IMR-90 (cell line): ENCODE measurements around the gene MUCL3. TPM values are rescaled to one million over a fixed set of nuclear protein-coding genes. Genes with fewer than 3 reads are reported as not detected.

Experiments used
- ATAC-seq: fragments of 200-7000 bp; cut with Tn5 transposase; 2 replicates; pipeline ENCODE4 v1.9.1; 2020; ENCODE audit warnings: low read depth, mild to moderate bottlenecking, moderate library complexity
- BruUV-seq: library from RNA; stranded (reverse); fragments of 400-500 nt; replicated peaks from 2 replicates; lab custom pipeline; 2021; lab: Mats Ljungman, UMichigan
- CTCF ChIA-PET: fragments of 300-600 bp; formaldehyde crosslinking; extraction: SDS; loops from one replicate; lab custom pipeline; 2021; ENCODE audit warnings: antibody characterized with exemption; lab: Yijun Ruan, JAX
- POLR2A ChIA-PET: fragments of 300-600 bp; sonication (Branson Sonifier 250); formaldehyde crosslinking; loops from one replicate; lab custom pipeline; 2022; ENCODE audit warnings: antibody characterized with exemption; ENCODE audit not compliant: unreplicated experiment; lab: Charles Lee
- DNase-seq: peaks from one replicate; pipeline ENCODE4 v3.0.0; 2013
- H2AFZ ChIP-seq: replicated peaks from 2 replicates; pipeline ENCODE3; 2013; ENCODE audit warnings: low read length, mild to moderate bottlenecking; ENCODE audit not compliant: poor library complexity
- H2AK5ac ChIP-seq: 2 replicates; pipeline ENCODE4 v1.6.1; 2013; ENCODE audit warnings: low read depth, low read length, inconsistent platforms
- H2AK9ac ChIP-seq: replicated peaks from 2 replicates; pipeline ENCODE3; 2013; ENCODE audit warnings: mild to moderate bottlenecking, low read depth, low read length, moderate library complexity; ENCODE audit not compliant: poor library complexity
- H2BK120ac ChIP-seq: 2 replicates; pipeline ENCODE4 v1.6.1; 2013; ENCODE audit warnings: low read depth, low read length, inconsistent platforms
- H2BK15ac ChIP-seq: 3 replicates; pipeline ENCODE4 v1.6.1; 2013; ENCODE audit warnings: low read depth, low read length, inconsistent platforms
- H2BK20ac ChIP-seq: 2 replicates; pipeline ENCODE4 v1.6.1; 2013; ENCODE audit warnings: low read depth, mild to moderate bottlenecking, inconsistent platforms, low read length, moderate library complexity
- H2BK5ac ChIP-seq: 2 replicates; pipeline ENCODE4 v1.6.1; 2013; ENCODE audit warnings: mild to moderate bottlenecking, low read depth, low read length, inconsistent platforms; ENCODE audit not compliant: poor library complexity, severe bottlenecking
- H3K14ac ChIP-seq: replicated peaks from 2 replicates; pipeline ENCODE4 v1.6.1; 2013; ENCODE audit warnings: low read depth, low read length, inconsistent platforms
- H3K18ac ChIP-seq: 2 replicates; pipeline ENCODE4 v1.6.1; 2013; ENCODE audit warnings: low read depth, low read length, control low read depth
- H3K23ac ChIP-seq: 2 replicates; pipeline ENCODE4 v1.6.1; 2013; ENCODE audit warnings: low read depth, low read length, inconsistent platforms
- H3K27ac ChIP-seq: 2 replicates; pipeline ENCODE4 v1.5.1; 2013; ENCODE audit warnings: mild to moderate bottlenecking, control low read depth, low read length; ENCODE audit not compliant: insufficient read depth
- H3K27me3 ChIP-seq: 2 replicates; pipeline ENCODE4 v1.6.1; 2013; ENCODE audit warnings: low read length; ENCODE audit not compliant: control insufficient read depth, insufficient read depth
- H3K36me3 ChIP-seq: 2 replicates; pipeline ENCODE4 v1.6.1; 2013; ENCODE audit warnings: low read length, mixed read lengths; ENCODE audit not compliant: control insufficient read depth, insufficient read depth
- H3K4ac ChIP-seq: 2 replicates; pipeline ENCODE4 v1.6.1; 2013; ENCODE audit warnings: low read depth, low read length, inconsistent platforms
- H3K4me1 ChIP-seq: 2 replicates; pipeline ENCODE4 v1.6.1; 2013; ENCODE audit warnings: low read length, mixed read lengths; ENCODE audit not compliant: control insufficient read depth, insufficient read depth
- H3K4me2 ChIP-seq: 2 replicates; pipeline ENCODE4 v1.6.1; 2013; ENCODE audit warnings: low read depth, mild to moderate bottlenecking, control low read depth, low read length, moderate library complexity
- H3K4me3 ChIP-seq: 2 replicates; pipeline ENCODE4 v1.5.1; 2013; ENCODE audit warnings: low read depth, mild to moderate bottlenecking, control low read depth, low read length, moderate library complexity; ENCODE audit not compliant: insufficient read depth
- H3K56ac ChIP-seq: 2 replicates; pipeline ENCODE4 v1.6.1; 2013; ENCODE audit warnings: low read length, inconsistent platforms; ENCODE audit not compliant: insufficient read depth; ENCODE audit errors: extremely low read depth
- H3K79me1 ChIP-seq, 2 experiments: 2 replicates each; pipeline ENCODE4 v1.6.1; 2013; ENCODE audit warnings: low read length in 2 of 2, inconsistent platforms in 1 of 2, low read depth in 1 of 2
- H3K9ac ChIP-seq: 2 replicates; pipeline ENCODE4 v1.6.1; 2013; ENCODE audit warnings: low read depth, low read length, control low read depth
- H3K9me1 ChIP-seq: 2 replicates; pipeline ENCODE4 v1.6.1; 2013; ENCODE audit warnings: low read length, inconsistent platforms; ENCODE audit not compliant: insufficient read depth
- H3K9me3 ChIP-seq: 2 replicates; pipeline ENCODE4 v1.6.1; 2013; ENCODE audit warnings: low read length; ENCODE audit not compliant: control insufficient read depth, insufficient read depth
- H4K20me1 ChIP-seq: 2 replicates; pipeline ENCODE4 v1.6.1; 2013; ENCODE audit warnings: low read length, inconsistent platforms; ENCODE audit not compliant: insufficient read depth
- H4K5ac ChIP-seq: 2 replicates; pipeline ENCODE4 v1.6.1; 2013; ENCODE audit warnings: mild to moderate bottlenecking, low read depth, low read length, control low read depth
- H4K8ac ChIP-seq, 2 experiments: 2 replicates each; pipeline ENCODE4 v1.6.1; 2013; ENCODE audit warnings: low read depth in 2 of 2, low read length in 2 of 2, control low read depth in 1 of 2, inconsistent platforms in 1 of 2
- H4K91ac ChIP-seq: 2 replicates; pipeline ENCODE4 v1.6.1; 2013; ENCODE audit warnings: low read depth, low read length, inconsistent platforms; ENCODE audit not compliant: insufficient read depth
- POLR2A ChIP-seq: IDR thresholded peaks from 2 replicates; pipeline ENCODE4 v1.6.1; 2012; ENCODE audit warnings: mild to moderate bottlenecking, low read depth, low read length
- RAD21 ChIP-seq: IDR thresholded peaks from 2 replicates; pipeline ENCODE4 v1.6.1; 2012; ENCODE audit warnings: low read length, improper control_type of control experiment
- RCOR1 ChIP-seq: IDR thresholded peaks from 2 replicates; pipeline ENCODE4 v1.6.1; 2012; ENCODE audit warnings: mild to moderate bottlenecking, low read length, improper control_type of control experiment; ENCODE audit not compliant: insufficient replicate concordance
- SMC3 ChIP-seq: fragments of 150-350 bp; IDR thresholded peaks from 2 replicates; pipeline ENCODE4 v1.6.1; 2016; ENCODE audit warnings: low read depth, mild to moderate bottlenecking, antibody characterized with exemption, low read length, moderate library complexity
- WGBS, 2 experiments: methylation state at CpG; one replicate each; pipeline versions ENCODE4 v1.1.5 to v1.1.7; 2013; ENCODE audit warnings: missing lambda C conversion rate in 2 of 2; ENCODE audit not compliant: insufficient read length in 1 of 2; ENCODE audit errors: extremely low coverage in 2 of 2; 5-methylcytosine and 5-hydroxymethylcytosine counted together
- dilution Hi-C: fragments of 300-500 bp; cut with HindIII; formaldehyde crosslinking; loops from one replicate; pipeline ENCODE4 v1.14.3; 2018; ENCODE audit warnings: low sequenced_read_pairs; ENCODE audit not compliant: unreplicated experiment
- in situ Hi-C: fragments of 300-500 bp; cut with MboI; formaldehyde crosslinking; loops from 3 replicates; pipeline ENCODE4 v1.14.3; 2019; ENCODE audit warnings: low sequenced_read_pairs, inconsistent platforms, mixed read lengths
- intact Hi-C: fragments of 100-400 bp; cut with micrococcal nuclease; formaldehyde crosslinking; loops from 2 replicates; pipeline ENCODE4 v1.10.0; 2022
- polyA plus RNA-seq, 3 experiments: library from polyadenylated mRNA; depleted of rRNA; stranded (reverse); fragments of >200 nt; gene quantifications; 2 replicates each; pipeline ENCODE4 v1.2.3, GENCODE V29; 2012; ENCODE audit warnings: low replicate concordance in 1 of 3
- total RNA-seq: library from RNA; depleted of rRNA; stranded (reverse); fragments of >200 nt; gene quantifications from 2 replicates; pipeline ENCODE4 v1.2.3, GENCODE V29; 2012

The MUCL3 gene
- total and polyA plus RNA-seq, 2 of the 4 experiments (the other 2 are of a cell fraction): not detected

DNA sequence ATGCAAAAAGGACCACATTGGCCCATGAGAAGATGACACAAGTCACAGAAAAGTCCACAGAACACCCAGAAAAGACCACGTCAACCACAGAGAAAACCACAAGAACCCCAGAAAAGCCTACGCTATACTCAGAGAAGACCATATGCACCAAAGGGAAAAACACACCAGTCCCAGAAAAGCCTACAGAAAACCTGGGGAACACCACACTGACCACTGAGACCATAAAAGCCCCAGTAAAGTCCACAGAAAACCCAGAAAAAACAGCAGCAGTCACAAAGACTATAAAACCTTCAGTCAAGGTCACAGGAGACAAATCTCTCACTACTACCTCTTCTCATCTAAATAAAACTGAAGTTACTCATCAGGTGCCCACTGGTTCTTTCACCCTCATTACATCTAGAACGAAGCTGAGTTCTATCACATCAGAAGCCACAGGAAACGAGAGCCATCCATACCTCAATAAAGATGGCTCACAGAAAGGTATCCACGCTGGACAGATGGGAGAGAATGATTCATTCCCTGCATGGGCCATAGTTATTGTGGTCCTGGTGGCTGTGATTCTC, 11.2 kb downstream of the MUCL3 start:
- Histone ChIP-seq H3K4me1 (no peaks in the 10 kb centered on the region), H2AK5ac (no peak overlapping the region), H3K9me1 (peaks cover 6% of the 10 kb centered on the region; the same call in 1 of the 2 replicates), H3K14ac (no peak overlapping the region), H2BK120ac (no peak overlapping the region), H2BK20ac (no peak overlapping the region), H3K9me3 (peaks cover 9% of the 10 kb centered on the region), H4K8ac (no peak overlapping the region), H3K27ac (no peak overlapping the region), H2AFZ (no peak overlapping the region), H3K4me2 (no peak overlapping the region), H3K27me3 (peaks cover 68% of the 10 kb centered on the region), H3K4ac (no peak overlapping the region), H4K5ac (no peak overlapping the region), H3K9ac (no peak overlapping the region), H2BK15ac (no peak overlapping the region), H3K23ac (no peak overlapping the region), H2AK9ac (no peak overlapping the region), H4K91ac (no peak overlapping the region), H3K36me3 (no peaks in the 10 kb centered on the region), H3K56ac (no peak overlapping the region), H3K4me3 (no peak overlapping the region), H4K20me1 (no peaks in the 10 kb centered on the region), H3K79me1 (no peaks in the 10 kb centered on the region), H2BK5ac (no peak overlapping the region), H3K18ac (no peak overlapping the region)
- dilution Hi-C loops: no loop called here
- ChIA-PET CTCF (no interaction called here), POLR2A (no interaction called here)
- in situ Hi-C loops: no loop called here
- ATAC-seq: no peak
- no peak for DNase-seq
- 83% methylated on average over 1 of the region's 5 CpGs; no CpG with 5 or more reads in 1 of the 2 experiments for WGBS, 2 experiments
- no TSS peak for BruUV-seq
- TF ChIP-seq SMC3: no peak
- TF ChIP-seq POLR2A: no peak
- no peak for TF ChIP-seq RAD21
- TF ChIP-seq RCOR1: no peak
- intact Hi-C loops: no loop called here
